ENCODE results near the gene PDZD7.

PDZD7 gene

GRCh38 chr10:100989088-100989487 is 41.8 kb downstream of the PDZD7 start:
- H3K4me3 ChIP-seq (ENCODE audit: low read depth, low read length): peak overlapping the region; percentile 100
- no peak for DNase-seq (ENCODE audit: low read depth)

GRCh38 chr10:100988166-100988565 is 42.8 kb downstream of the PDZD7 start:
- DNase-seq (ENCODE audit: low read depth): no peak
- no peak for TF ChIP-seq CTCF (IDR thresholded peaks at IDR 0.05; ENCODE audit: low read depth, low read length)
- TF ChIP-seq MAX (IDR thresholded peaks at IDR 0.05; ENCODE audit: low read depth, low read length): no peak
- TF ChIP-seq POLR2A (IDR thresholded peaks at IDR 0.05; ENCODE audit: extremely low read depth, insufficient read length): no peak
- TF ChIP-seq MYC (IDR thresholded peaks at IDR 0.05; ENCODE audit: low read depth, low read length): no peak
- H3K4me3 ChIP-seq (ENCODE audit: low read depth, low read length): peak overlapping the region; percentile 100

More at GRCh38 chr10:100989088-100989487, 41.8 kb downstream of the PDZD7 start:
- TF ChIP-seq POLR2A (IDR thresholded peaks at IDR 0.05; ENCODE audit: extremely low read depth, insufficient read length) (no peak), MYC (IDR thresholded peaks at IDR 0.05; ENCODE audit: low read depth, low read length) (no peak), CTCF (IDR thresholded peaks at IDR 0.05; ENCODE audit: low read depth, low read length) (no peak), MAX (IDR thresholded peaks at IDR 0.05; ENCODE audit: low read depth, low read length) (no peak)

GRCh38 chr10:100987685-100988049 is 43.3 kb downstream of the PDZD7 start:
- H3K4me3 ChIP-seq (ENCODE audit: low read depth, low read length): peak overlapping the region; percentile 100
- no peak for DNase-seq (ENCODE audit: low read depth)
- TF ChIP-seq CTCF (IDR thresholded peaks at IDR 0.05; ENCODE audit: low read depth, low read length) (no peak), POLR2A (IDR thresholded peaks at IDR 0.05; ENCODE audit: extremely low read depth, insufficient read length) (no peak), MYC (IDR thresholded peaks at IDR 0.05; ENCODE audit: low read depth, low read length) (no peak), MAX (IDR thresholded peaks at IDR 0.05; ENCODE audit: low read depth, low read length) (no peak)

GRCh38 chr10:100986952-100987684 is 43.8 kb downstream of the PDZD7 start, which contains the start of the genes MRPL43 and TWNK:
TSS of gene MRPL43 (minus strand) at chr10:100987497. CDS start at chr10:100987443, 54 bp downstream.
TSS of gene TWNK (plus strand) at chr10:100987543. CDS start at chr10:100988211, 668 bp downstream.
- peak within 1 kb of the TSS; percentile 100 for H3K4me3 ChIP-seq (ENCODE audit: low read depth, low read length)
- DNase-seq (ENCODE audit: low read depth): peak; percentile 91
- no peak for TF ChIP-seq CTCF (IDR thresholded peaks at IDR 0.05; ENCODE audit: low read depth, low read length)
- peak; percentile 100 for TF ChIP-seq MYC (IDR thresholded peaks at IDR 0.05; ENCODE audit: low read depth, low read length)
- TF ChIP-seq MAX (IDR thresholded peaks at IDR 0.05; ENCODE audit: low read depth, low read length): peak; percentile 97
- peak; percentile 85 for TF ChIP-seq POLR2A (IDR thresholded peaks at IDR 0.05; ENCODE audit: extremely low read depth, insufficient read length)

- DNase-seq (ENCODE audit: low read depth): no peak
- TF ChIP-seq MAX (IDR thresholded peaks at IDR 0.05; ENCODE audit: low read depth, low read length) (no peak), MYC (IDR thresholded peaks at IDR 0.05; ENCODE audit: low read depth, low read length) (no peak), CTCF (IDR thresholded peaks at IDR 0.05; ENCODE audit: low read depth, low read length) (no peak), POLR2A (IDR thresholded peaks at IDR 0.05; ENCODE audit: extremely low read depth, insufficient read length) (no peak)
- peak overlapping the region; percentile 100 for H3K4me3 ChIP-seq (ENCODE audit: low read depth, low read length)
Observed at GRCh38 chr10:100986623-100986951, 44.3 kb downstream of the PDZD7 start.

Measured in NB4 (cell line).